ENCODE measurements around the gene PLPP1.

DNA sequence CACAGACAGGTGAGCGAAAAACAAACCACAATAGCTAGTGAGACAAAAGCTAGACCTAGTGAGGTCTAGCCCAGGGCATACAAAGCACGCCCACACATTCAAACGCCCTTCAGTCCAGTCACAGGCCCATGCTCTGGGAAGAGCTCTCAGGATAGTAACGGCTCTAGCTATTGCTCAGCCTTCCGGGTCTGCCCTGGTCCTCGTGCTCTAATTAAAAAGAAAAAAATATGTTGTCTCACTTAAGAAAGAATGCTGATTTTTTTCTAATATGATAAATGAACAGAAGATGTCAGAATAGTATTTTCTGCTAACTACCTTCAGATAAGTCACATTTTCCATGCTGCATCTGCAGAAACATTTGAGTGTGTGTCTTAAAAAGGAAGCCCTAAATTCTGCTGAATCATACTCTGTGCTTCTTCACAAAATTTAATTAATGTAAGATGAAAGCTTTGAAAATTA is 94.5 kb downstream of the PLPP1 start:
- TF ChIP-seq EZH2 (IDR thresholded peaks at IDR 0.05), result no peak
- TF ChIP-seq, protein P1, sequence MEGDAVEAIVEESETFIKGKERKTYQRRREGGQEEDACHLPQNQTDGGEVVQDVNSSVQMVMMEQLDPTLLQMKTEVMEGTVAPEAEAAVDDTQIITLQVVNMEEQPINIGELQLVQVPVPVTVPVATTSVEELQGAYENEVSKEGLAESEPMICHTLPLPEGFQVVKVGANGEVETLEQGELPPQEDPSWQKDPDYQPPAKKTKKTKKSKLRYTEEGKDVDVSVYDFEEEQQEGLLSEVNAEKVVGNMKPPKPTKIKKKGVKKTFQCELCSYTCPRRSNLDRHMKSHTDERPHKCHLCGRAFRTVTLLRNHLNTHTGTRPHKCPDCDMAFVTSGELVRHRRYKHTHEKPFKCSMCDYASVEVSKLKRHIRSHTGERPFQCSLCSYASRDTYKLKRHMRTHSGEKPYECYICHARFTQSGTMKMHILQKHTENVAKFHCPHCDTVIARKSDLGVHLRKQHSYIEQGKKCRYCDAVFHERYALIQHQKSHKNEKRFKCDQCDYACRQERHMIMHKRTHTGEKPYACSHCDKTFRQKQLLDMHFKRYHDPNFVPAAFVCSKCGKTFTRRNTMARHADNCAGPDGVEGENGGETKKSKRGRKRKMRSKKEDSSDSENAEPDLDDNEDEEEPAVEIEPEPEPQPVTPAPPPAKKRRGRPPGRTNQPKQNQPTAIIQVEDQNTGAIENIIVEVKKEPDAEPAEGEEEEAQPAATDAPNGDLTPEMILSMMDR (IDR thresholded peaks at IDR 0.05), result no peak
- TF ChIP-seq EZH2phosphoT487 (IDR thresholded peaks at IDR 0.05), result no peak
